ENCODE results near the gene DNAJC9.

DNA sequence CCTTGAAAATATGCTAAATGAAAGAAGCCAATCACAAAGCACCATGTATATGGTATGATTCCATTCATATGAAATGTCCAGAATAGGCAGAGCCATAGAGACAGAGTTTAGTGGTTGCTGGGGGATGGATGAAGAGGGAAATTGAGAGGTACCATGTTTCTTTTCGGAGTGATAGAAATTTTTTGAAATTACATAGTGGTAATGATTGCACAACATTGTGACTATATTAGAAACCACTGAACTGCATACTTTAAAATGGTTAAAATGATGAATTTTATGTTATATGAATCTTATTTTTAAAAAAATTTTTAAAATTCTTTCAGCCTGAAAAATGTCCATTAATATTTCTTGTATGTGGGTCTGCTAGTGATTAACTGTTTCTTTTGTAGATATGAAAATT, 26.1 kb downstream of the DNAJC9 start:
- TF ChIP-seq, protein P1, sequence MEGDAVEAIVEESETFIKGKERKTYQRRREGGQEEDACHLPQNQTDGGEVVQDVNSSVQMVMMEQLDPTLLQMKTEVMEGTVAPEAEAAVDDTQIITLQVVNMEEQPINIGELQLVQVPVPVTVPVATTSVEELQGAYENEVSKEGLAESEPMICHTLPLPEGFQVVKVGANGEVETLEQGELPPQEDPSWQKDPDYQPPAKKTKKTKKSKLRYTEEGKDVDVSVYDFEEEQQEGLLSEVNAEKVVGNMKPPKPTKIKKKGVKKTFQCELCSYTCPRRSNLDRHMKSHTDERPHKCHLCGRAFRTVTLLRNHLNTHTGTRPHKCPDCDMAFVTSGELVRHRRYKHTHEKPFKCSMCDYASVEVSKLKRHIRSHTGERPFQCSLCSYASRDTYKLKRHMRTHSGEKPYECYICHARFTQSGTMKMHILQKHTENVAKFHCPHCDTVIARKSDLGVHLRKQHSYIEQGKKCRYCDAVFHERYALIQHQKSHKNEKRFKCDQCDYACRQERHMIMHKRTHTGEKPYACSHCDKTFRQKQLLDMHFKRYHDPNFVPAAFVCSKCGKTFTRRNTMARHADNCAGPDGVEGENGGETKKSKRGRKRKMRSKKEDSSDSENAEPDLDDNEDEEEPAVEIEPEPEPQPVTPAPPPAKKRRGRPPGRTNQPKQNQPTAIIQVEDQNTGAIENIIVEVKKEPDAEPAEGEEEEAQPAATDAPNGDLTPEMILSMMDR (conservative IDR thresholded peaks at IDR 0.05; ENCODE audit: low read depth, low read length): no peak
- TF ChIP-seq EZH2 (IDR thresholded peaks at IDR 0.05; ENCODE audit: borderline replicate concordance, low read depth, low read length, poor library complexity, severe bottlenecking): no peak

Measured in A673 (cell line).